ENCODE measurements around the gene GRK5.

GRK5 gene

DNA sequence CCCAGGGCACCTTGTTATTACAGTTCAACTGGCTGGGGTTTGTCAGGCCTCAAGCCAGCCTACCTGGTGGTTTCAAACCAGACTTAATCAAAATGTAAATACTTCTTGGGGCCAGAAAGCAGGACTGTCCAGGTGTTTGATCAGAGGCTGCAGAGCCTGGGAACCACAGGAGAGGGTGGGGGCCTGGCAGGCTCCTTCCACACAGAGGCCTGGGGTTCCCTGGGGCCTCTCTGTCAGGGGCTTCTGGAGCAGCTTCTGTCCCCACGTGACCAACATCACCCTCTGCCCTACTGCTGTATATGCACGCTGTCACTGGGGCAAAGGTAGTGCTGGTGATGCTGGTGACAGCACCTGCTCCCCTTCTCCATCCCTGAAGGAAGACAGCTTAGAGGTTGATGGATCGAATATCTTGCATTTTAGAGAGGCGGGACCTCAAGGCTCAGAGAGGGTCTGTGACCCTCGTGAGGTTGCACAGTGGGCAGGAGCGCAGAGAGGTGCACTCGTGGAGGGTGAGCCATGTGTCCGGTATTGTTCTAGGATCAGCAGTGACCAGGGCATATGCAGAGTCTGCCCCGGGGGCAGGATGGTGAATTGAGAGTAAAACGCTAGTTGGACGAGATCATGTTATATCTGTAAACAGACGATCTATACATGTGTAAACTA is 95.4 kb downstream of the GRK5 start:
- Mint-ChIP-seq H3K27me3 (peaks cover 21% of the 10 kb centered on the region), H3K9me3 (peaks cover 3% of the 10 kb centered on the region), H3K27ac (no peak overlapping the region), H3K4me1 (ENCODE audit: low read depth) (peaks cover 34% of the 10 kb centered on the region), H3K36me3 (ENCODE audit: low read depth) (no peaks in the 10 kb centered on the region), H3K4me3 (no peak overlapping the region)
- intact Hi-C loops (cut with micrococcal nuclease): no loop called here

DNA sequence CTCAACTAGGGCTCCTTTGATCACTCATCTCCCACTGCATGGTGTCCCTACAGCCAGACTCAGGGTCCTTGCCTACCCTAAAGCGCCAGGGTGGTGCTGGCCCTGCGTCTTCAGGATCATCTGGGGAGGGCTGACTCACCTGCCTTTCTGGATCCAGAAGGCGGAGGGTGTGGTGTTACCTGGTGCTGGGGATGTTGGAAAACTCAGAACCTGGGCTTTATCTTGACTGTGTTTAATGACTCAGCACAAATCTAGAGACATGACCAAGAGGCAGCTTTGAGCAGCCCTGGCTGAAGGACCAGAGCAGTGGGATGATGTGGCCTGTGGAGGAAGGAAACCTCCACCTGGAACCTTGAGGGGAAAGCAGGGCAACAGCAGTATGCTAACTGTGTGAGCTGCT is 96.5 kb downstream of the GRK5 start:
- peaks cover 34% of the 10 kb centered on the region for H3K4me1 Mint-ChIP-seq (ENCODE audit: low read depth)
- H3K4me3 Mint-ChIP-seq: no peak overlapping the region
- intact Hi-C loops (cut with micrococcal nuclease): no loop called here
- H3K9me3 Mint-ChIP-seq: no peaks in the 10 kb centered on the region
- peaks cover 22% of the 10 kb centered on the region for H3K27me3 Mint-ChIP-seq
- H3K27ac Mint-ChIP-seq: no peak overlapping the region
- no peaks in the 10 kb centered on the region for H3K36me3 Mint-ChIP-seq (ENCODE audit: low read depth)

DNA sequence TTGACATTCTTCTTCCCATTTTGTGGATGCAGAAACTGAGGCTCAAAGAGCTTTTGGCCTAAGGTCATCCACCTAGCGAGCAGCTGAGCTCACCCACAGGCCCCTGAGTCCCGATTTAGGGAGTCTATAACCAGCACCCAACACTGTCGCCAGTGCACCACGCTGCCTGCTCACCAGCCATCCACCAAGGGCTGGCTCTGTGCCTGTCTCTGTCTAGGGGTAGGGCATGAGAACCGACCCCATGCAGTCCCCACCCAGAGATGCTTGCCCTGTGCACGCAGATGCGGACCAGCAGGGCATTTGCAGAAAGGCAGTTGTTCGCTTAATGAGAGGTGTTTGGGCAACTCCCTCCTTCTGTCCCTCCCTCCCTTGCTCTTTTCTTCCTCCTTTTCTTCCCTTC is 97.2 kb downstream of the GRK5 start:
- no peak overlapping the region for H3K27ac Mint-ChIP-seq
- no peak overlapping the region for H3K4me3 Mint-ChIP-seq
- H3K36me3 Mint-ChIP-seq (ENCODE audit: low read depth): no peaks in the 10 kb centered on the region
- H3K27me3 Mint-ChIP-seq: peaks cover 25% of the 10 kb centered on the region
- no peaks in the 10 kb centered on the region for H3K9me3 Mint-ChIP-seq
- intact Hi-C loops (cut with micrococcal nuclease): no loop called here
- peaks cover 34% of the 10 kb centered on the region for H3K4me1 Mint-ChIP-seq (ENCODE audit: low read depth)

DNA sequence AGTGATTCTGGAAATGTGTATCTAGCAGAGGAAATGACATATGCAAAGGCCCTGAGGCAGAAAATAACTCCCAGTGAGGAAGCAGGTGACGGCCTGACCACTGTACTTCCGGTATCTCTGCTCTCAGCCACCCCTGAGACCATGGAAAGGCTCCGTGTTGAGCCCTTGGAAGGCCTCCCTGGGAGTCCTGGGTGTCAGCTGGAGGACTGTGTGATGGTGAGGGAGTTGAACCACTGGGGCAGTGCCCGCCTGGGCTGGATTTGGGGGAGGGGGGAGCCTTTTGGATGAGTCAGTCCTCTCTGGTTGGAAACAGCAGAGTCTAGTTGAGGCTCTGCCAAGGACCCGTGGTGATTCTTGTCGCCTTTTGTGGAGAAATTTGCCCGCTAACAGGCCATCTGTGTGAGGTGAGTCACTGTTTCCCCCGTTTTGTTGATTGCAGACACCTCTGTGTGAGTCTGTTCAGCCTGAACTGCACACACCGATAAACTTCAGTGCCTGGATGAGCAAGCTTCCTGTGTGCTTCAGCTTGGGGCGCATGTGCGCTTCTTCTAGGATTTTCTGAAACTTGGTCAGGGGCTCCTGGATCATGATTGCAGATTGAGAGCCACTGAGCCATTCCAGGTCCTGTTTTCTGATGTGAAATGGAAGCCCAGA is 98.6 kb downstream of the GRK5 start:
- H3K4me1 Mint-ChIP-seq (ENCODE audit: low read depth): peaks cover 39% of the 10 kb centered on the region

DNA sequence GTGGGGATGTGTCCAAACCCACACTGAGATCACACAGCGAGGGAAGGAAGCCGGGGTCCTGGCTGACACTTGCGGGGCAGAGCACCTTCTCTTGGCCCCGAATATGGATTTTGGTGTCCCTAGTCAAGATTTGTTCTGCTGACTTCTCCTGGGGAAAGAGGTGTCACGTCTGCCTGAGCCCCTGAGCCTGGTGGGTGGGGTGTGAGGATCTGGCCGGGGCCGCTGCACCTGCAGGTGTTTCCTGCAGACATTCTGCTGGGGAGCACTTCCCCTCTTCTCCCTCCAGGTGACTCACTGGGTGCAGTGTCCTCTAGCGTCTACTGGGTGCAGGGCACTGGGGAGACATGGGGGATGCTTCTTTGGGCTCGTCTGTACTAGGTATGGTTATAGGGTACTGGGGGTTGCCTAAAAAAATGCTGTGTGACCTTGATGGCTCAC is 99.2 kb downstream of the GRK5 start:
- peaks cover 34% of the 10 kb centered on the region for H3K27me3 Mint-ChIP-seq
- intact Hi-C loops (cut with micrococcal nuclease): no loop called here
- peaks cover 34% of the 10 kb centered on the region for H3K4me1 Mint-ChIP-seq (ENCODE audit: low read depth)
- H3K36me3 Mint-ChIP-seq (ENCODE audit: low read depth): no peaks in the 10 kb centered on the region
- H3K27ac Mint-ChIP-seq: no peak overlapping the region
- no peaks in the 10 kb centered on the region for H3K9me3 Mint-ChIP-seq
- H3K4me3 Mint-ChIP-seq: no peak overlapping the region

More for the DNA sequence above, 98.6 kb downstream of the GRK5 start:
- Mint-ChIP-seq H3K9me3 (no peaks in the 10 kb centered on the region), H3K27me3 (peaks cover 32% of the 10 kb centered on the region), H3K27ac (no peak overlapping the region), H3K36me3 (ENCODE audit: low read depth) (no peaks in the 10 kb centered on the region), H3K4me3 (no peak overlapping the region)
- intact Hi-C loops (cut with micrococcal nuclease): no loop called here

DNA sequence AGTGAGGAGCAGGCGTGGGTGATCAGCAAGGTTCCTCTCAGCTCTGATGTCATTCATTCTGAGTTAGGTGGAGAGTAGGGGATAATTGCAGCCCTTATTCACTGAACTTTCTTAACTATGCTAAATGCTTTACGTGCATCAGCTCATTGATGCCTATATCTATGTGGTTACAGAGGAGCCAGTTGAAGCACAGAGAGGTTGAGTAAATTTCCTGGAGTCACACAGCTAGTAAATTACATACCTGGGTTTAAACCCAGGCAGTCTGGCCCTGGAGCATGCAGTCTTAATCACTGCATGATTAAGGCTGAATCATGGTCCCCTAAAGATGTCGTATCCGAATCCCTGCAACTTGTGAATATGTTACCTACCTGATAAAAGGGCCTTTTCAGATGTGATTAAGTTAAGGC is 99.6 kb downstream of the GRK5 start:
- Mint-ChIP-seq H3K9me3 (no peaks in the 10 kb centered on the region), H3K36me3 (ENCODE audit: low read depth) (no peaks in the 10 kb centered on the region), H3K27ac (no peak overlapping the region), H3K27me3 (peaks cover 34% of the 10 kb centered on the region), H3K4me3 (no peak overlapping the region), H3K4me1 (ENCODE audit: low read depth) (peaks cover 32% of the 10 kb centered on the region)
- intact Hi-C loops (cut with micrococcal nuclease): no loop called here

DNA sequence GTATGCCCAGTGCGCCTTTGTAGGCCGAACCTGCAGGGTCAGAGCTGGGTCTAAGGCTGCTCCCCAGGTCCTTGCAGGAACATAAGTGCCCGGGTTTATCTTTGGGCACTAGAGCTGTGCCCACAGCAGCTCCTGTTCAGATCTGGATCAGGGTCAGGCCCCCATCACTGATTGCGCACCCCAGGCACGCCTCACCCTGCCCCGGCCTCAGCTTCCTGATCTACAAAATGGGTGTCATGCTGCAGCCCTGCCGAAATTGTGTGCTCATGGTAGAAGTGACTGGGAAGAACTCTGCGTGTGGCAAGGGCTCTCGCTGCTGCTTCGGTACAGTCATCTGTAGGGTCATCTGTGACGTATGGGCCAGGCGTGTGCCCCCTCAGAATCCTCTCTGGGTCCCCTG is 100.7 kb downstream of the GRK5 start:
- Mint-ChIP-seq H3K36me3 (ENCODE audit: low read depth) (no peaks in the 10 kb centered on the region), H3K4me3 (no peak overlapping the region), H3K4me1 (ENCODE audit: low read depth) (peaks cover 34% of the 10 kb centered on the region), H3K27me3 (peaks cover 42% of the 10 kb centered on the region), H3K27ac (no peak overlapping the region), H3K9me3 (peaks cover 8% of the 10 kb centered on the region)
- intact Hi-C loops (cut with micrococcal nuclease): no loop called here

DNA sequence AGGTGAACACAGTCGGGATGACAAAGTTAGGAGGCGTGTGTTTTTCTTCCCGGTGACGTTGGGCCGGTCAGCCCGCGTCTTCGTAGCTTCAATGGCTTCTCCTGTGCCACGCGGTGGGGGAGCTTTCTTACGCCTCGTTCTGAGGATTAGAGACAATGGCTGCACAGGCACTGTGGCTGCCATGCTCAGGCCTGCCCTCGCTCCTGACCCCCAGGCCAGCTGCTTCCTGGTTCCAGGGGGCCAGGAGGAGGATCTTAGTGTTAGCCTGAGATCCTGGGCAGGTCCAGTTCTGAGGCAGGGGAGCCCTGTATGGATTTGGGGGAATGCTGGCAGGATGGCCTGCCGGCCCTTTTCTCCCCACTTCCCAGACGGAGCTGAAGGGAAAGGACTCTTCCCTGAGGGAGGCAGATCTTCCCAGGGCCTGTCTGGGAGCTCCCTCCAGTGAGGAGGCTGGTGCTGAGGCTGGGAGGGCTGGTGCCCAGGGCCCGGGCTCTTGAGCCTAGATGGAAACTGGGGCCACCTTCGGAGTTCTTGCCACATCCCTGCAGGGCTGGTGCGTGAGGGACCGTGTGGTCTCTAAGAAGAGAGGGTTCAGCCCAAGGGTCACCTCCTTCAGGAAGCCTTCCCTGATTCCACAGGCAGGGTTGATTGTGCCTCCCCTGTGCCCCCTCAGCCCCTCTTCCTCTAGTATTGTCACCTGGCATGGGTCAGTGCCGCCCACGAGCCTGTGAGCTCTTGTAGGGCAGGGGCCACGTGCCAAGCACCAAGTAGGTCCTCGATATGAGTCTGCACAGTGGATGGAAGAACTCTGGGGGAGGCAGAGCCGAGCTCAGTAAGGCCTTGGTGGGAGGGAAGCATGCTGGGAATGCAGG is 101.4 kb downstream of the GRK5 start:
- Mint-ChIP-seq H3K4me3 (no peak overlapping the region), H3K9me3 (peaks cover 9% of the 10 kb centered on the region), H3K36me3 (ENCODE audit: low read depth) (no peaks in the 10 kb centered on the region), H3K27ac (no peak overlapping the region), H3K4me1 (ENCODE audit: low read depth) (peaks cover 41% of the 10 kb centered on the region), H3K27me3 (peaks cover 49% of the 10 kb centered on the region)
- intact Hi-C loops (cut with micrococcal nuclease): no loop called here

DNA sequence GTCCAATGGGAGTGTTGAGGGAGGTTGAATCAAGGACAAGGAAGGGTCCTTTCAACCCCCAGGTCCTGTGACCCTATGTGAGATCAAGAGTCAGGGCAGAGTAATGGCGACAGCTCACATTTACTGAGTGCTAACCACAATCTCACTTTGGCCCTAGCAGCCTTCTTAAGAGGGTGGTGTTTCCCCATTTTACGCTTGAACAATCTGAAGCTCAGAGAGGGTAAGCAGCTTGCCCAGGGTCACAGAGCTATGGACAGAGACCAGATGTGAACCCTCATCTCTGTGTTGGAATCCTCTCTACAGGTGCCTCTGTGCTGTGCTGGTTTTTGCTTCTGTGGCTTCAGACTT is 102.0 kb downstream of the GRK5 start:
- Mint-ChIP-seq H3K4me1 (ENCODE audit: low read depth) (peaks cover 40% of the 10 kb centered on the region), H3K27ac (no peak overlapping the region), H3K27me3 (peaks cover 49% of the 10 kb centered on the region), H3K9me3 (peaks cover 9% of the 10 kb centered on the region), H3K4me3 (no peak overlapping the region), H3K36me3 (ENCODE audit: low read depth) (no peaks in the 10 kb centered on the region)
- intact Hi-C loops (cut with micrococcal nuclease): no loop called here

DNA sequence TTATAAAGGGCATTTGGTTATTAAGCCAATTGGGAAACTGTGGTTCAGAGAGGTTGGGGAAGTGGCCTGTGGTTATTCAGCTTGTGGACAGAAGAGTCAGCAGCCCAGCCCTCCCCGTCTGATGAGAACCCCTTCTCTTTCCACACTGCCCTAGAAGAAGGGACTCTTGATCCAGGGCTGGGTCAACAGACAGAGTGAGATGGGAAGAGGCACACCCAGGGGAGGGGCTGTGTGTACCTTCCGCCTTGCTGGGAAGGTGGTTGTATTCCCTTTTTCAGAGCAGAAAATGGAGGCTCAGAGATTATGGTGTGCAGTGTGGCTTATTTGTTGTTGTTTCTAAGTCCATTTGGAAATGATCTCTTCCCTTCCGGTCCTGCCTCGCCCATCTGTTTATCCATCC is 103.4 kb downstream of the GRK5 start:
- intact Hi-C loops (cut with micrococcal nuclease): no loop called here
- H3K4me3 Mint-ChIP-seq: no peak overlapping the region
- H3K27me3 Mint-ChIP-seq: peaks cover 44% of the 10 kb centered on the region
- H3K27ac Mint-ChIP-seq: no peak overlapping the region
- H3K36me3 Mint-ChIP-seq (ENCODE audit: low read depth): no peaks in the 10 kb centered on the region
- peaks cover 40% of the 10 kb centered on the region for H3K4me1 Mint-ChIP-seq (ENCODE audit: low read depth)
- peaks cover 9% of the 10 kb centered on the region for H3K9me3 Mint-ChIP-seq

DNA sequence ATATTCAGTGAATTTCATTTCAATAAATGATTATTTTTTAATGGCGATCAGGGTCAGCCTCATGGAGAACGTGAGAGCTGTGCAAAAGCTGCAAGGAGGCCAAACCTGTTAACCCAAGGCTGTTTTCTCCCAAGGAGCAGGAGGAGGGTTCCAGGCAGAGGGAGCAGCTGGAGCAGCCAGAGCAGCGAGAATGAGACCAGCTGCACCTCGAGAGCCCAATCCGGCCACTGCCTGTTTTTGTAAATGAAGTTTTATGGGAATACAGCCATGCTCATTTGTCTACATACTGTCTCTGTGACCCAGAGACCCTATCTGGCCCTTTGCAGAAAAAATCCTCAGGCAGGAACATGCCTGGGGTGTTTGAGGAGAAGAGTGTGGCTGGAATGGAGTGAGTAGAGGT is 104.9 kb downstream of the GRK5 start:
- Mint-ChIP-seq H3K4me3 (no peak overlapping the region), H3K4me1 (ENCODE audit: low read depth) (peaks cover 32% of the 10 kb centered on the region), H3K9me3 (peaks cover 9% of the 10 kb centered on the region), H3K27me3 (peaks cover 37% of the 10 kb centered on the region), H3K36me3 (ENCODE audit: low read depth) (no peaks in the 10 kb centered on the region), H3K27ac (no peak overlapping the region)
- intact Hi-C loops (cut with micrococcal nuclease): no loop called here

DNA sequence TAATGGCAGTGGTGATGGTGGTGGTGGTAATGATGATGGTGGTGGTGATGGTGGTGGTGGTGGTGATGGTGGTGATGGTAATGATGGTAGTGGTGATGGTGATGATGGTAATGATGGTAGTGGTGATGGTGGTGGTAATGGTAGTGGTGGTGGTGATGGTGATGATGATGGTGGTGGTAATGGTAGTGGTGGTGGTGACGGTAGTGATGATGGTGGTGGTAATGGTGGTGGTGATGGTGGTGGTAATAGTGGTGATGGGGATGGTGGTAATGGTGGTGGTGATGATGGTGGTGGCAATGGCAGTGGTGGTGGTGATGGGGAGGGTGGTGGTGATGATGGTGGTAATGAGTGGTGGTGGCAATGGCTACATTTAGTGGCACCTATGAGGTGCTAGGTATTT is 105.7 kb downstream of the GRK5 start:
- Mint-ChIP-seq H3K9me3 (peaks cover 9% of the 10 kb centered on the region), H3K4me3 (no peak overlapping the region), H3K4me1 (ENCODE audit: low read depth) (peaks cover 32% of the 10 kb centered on the region), H3K27me3 (peaks cover 42% of the 10 kb centered on the region), H3K27ac (no peak overlapping the region), H3K36me3 (ENCODE audit: low read depth) (no peaks in the 10 kb centered on the region)
- intact Hi-C loops (cut with micrococcal nuclease): no loop called here

DNA sequence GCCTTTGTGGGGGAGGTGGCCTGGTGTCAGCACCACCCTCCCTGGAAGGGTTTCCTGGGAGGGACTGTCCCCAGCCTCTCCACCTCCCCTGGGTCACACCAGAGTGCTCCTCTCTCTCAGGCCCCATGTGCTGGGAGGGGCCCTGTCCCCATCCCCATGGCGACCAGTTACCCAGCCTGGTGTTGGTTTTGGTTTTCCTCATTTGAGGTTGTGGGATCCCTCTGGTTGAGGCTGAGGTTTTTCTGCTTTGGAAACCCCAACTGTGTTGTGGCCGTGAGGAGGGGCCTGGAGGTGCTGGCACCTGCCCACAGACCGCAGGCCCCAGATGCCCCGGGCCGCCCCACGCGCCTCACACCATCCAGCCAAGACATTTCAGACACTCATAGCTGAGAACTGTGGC is 106.3 kb downstream of the GRK5 start:
- Mint-ChIP-seq H3K9me3 (peaks cover 9% of the 10 kb centered on the region), H3K4me1 (ENCODE audit: low read depth) (peaks cover 35% of the 10 kb centered on the region), H3K36me3 (ENCODE audit: low read depth) (no peaks in the 10 kb centered on the region), H3K27me3 (peaks cover 46% of the 10 kb centered on the region), H3K4me3 (no peak overlapping the region), H3K27ac (no peak overlapping the region)
- intact Hi-C loops (cut with micrococcal nuclease): no loop called here

DNA sequence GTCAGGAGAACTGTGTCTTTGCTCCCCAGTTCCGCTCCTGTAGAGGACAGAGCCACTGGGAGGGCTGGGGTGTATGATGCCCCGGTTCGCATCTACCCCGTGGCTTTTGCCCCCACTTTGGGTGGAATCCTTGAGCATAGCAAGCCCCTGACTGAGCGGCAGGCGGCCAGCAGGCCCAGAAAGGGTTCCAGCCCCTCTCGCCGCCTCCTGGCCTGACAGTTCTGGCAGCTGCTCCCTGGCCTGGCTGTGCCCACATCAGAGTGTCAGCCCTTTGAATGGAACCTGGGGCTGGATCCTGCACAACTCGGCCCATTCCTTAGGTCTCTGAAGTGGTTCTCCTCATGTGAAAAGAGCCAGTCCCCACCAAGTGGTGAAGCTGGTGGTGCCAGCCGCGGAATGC is 106.7 kb downstream of the GRK5 start:
- no peak overlapping the region for H3K27ac Mint-ChIP-seq
- peaks cover 9% of the 10 kb centered on the region for H3K9me3 Mint-ChIP-seq
- H3K36me3 Mint-ChIP-seq (ENCODE audit: low read depth): no peaks in the 10 kb centered on the region
- intact Hi-C loops (cut with micrococcal nuclease): no loop called here
- H3K4me3 Mint-ChIP-seq: no peak overlapping the region
- H3K4me1 Mint-ChIP-seq (ENCODE audit: low read depth): peaks cover 39% of the 10 kb centered on the region
- peaks cover 49% of the 10 kb centered on the region for H3K27me3 Mint-ChIP-seq
